ENCODE data around the gene RAB42. TPM values are rescaled to one million over a fixed set of nuclear protein-coding genes. Genes with fewer than 3 reads are reported as not detected.
"Not testable (repeated sequence)": the region's sequence is repeated elsewhere in the genome, so short reads cannot be mapped to it uniquely, and the experiment has no call there.

RAB42 gene
- total and polyA plus RNA-seq, 2 of the 8 experiments (the other 6 are each of a cell fraction or from before 2014, with no cell fraction given): 12.5 to 16.6 TPM

- DNase-seq (ENCODE audit: low read depth in 1 of 2, low spot score in 2 of 2) (peak; percentile 38 to 63), FAIRE-seq (peak; percentile 73)
- H2BK12ac ChIP-seq (ENCODE audit: low read depth, low read length); H3K18ac ChIP-seq (ENCODE audit: extremely low read depth, low read length); H4K20me1 ChIP-seq (replicated peaks in 1 of 2; ENCODE audit: control insufficient read depth in 1 of 2, insufficient read depth in 2 of 2, low read length in 2 of 2); H3K14ac ChIP-seq (ENCODE audit: insufficient read length); H3K9ac ChIP-seq (replicated peaks in 1 of 4; ENCODE audit: extremely low read depth in 1 of 4, low read depth in 3 of 4, low read length in 3 of 4); H3K4ac ChIP-seq (replicated peaks; ENCODE audit: insufficient read length, low read depth, low read length); H4K5ac ChIP-seq (ENCODE audit: insufficient read length, low read depth, low read length); H3K23me2 ChIP-seq (ENCODE audit: low read depth, low read length); H3K27me3 ChIP-seq (replicated peaks in 1 of 4; ENCODE audit: control insufficient read depth in 3 of 4, extremely low read depth in 1 of 4, insufficient read depth in 3 of 4, low read length in 3 of 4); H4K8ac ChIP-seq (ENCODE audit: extremely low read depth, insufficient read depth, low read length); H3K56ac ChIP-seq (replicated peaks; ENCODE audit: insufficient read length, low read depth, low read length); H3K36me3 ChIP-seq (ENCODE audit: control insufficient read depth in 2 of 4, insufficient read depth in 4 of 4, low read length in 3 of 4); H3K23ac ChIP-seq (ENCODE audit: insufficient read length); H2AK5ac ChIP-seq (ENCODE audit: low read depth, low read length); H3K79me2 ChIP-seq (ENCODE audit: control insufficient read depth in 1 of 2, insufficient read depth in 2 of 2, low read length in 2 of 2); H3K79me1 ChIP-seq (ENCODE audit: low read depth, low read length); H4K91ac ChIP-seq (replicated peaks; ENCODE audit: insufficient read length, low read length); H2AFZ ChIP-seq (ENCODE audit: low read length); H2BK20ac ChIP-seq (ENCODE audit: low read length); H3K4me3 ChIP-seq (ENCODE audit: extremely low read depth in 1 of 4, insufficient read depth in 2 of 4, low read depth in 3 of 4, low read length in 4 of 4); H3K9me3 ChIP-seq (ENCODE audit: insufficient read depth in 2 of 2, low read depth in 1 of 2, low read length in 1 of 2): not testable (repeated sequence)
- CTCF ChIA-PET (ENCODE audit: partially characterized antibody): interaction anchor here (0.6 to 3.1 kb wide), 2 partner anchors 12 to 123 kb away, joined by 4 to 16 read pairs; no protein-coding TSS in a partner anchor
- peak overlapping the region; percentile 52 for H2BK120ac ChIP-seq (replicated peaks; ENCODE audit: low read depth, low read length)
- 47% methylated on average over 7 of the region's 7 CpGs; no CpG with 5 or more reads in 1 of the 2 experiments for WGBS, 2 experiments (ENCODE audit: extremely low coverage in 1 of 2, insufficient coverage in 1 of 2, insufficient read length in 1 of 2, insufficient replicate concordance in 2 of 2, low coverage in 1 of 2, low lambda C conversion rate in 2 of 2, missing lambda C conversion rate in 1 of 2)
- peaks cover 9 to 18% (median 16%) of the 10 kb centered on the region in 4 experiments for H3K4me1 ChIP-seq (replicated peaks in 1 of 4; ENCODE audit: control insufficient read depth in 3 of 4, insufficient read depth in 4 of 4, low read length in 3 of 4)
- H2BK15ac ChIP-seq (ENCODE audit: low read length): 0 out of 2 replicates have a peak overlapping the region, but pooled peaks have one; percentile 31
- TF ChIP-seq POU5F1 (IDR thresholded peaks at IDR 0.05; ENCODE audit: low read depth, low read length): 0 out of 2 replicates have a peak, but pooled peaks have one; percentile 22
- peak; percentile 74 for TF ChIP-seq TEAD4 (IDR thresholded peaks at IDR 0.05; ENCODE audit: low read depth, low read length)
- peak overlapping the region; percentile 46; the same call in 1 of the 2 replicates for H2BK5ac ChIP-seq (ENCODE audit: low read depth, low read length)
- POLR2A ChIA-PET (ENCODE audit: partially characterized antibody): interaction anchor here (0.6 to 21.8 kb wide), 6 partner anchors 8 to 145 kb away, joined by 3 to 473 read pairs (median 4); partner anchors contain the start of genes RCC1 and RNU11
- H3K27ac ChIP-seq (ENCODE audit: low read depth, low read length): 0 out of 2 replicates have a peak overlapping the region, but pooled peaks have one; percentile 34
- 0 out of 4 replicates have a peak overlapping the region, but pooled peaks have one; percentile 4 to 26 for H3K4me2 ChIP-seq (ENCODE audit: insufficient read depth in 1 of 2, low read depth in 2 of 2, low read length in 2 of 2)
These were observed 2.8 kb downstream of the RAB42 start for GRCh38 chr1:28594686-28595411.
